HEK293T (cell line): ENCODE data around the gene MANBA.

Source experiments
- ARNT ChIP-seq: fragments of 450-650 bp; IDR thresholded peaks from 2 replicates; pipeline ENCODE4 v1.6.1; 2017; ENCODE audit warnings: mild to moderate bottlenecking
- BHLHE40 ChIP-seq: fragments of 450-650 bp; IDR thresholded peaks from 2 replicates; pipeline ENCODE4 v1.6.1; 2016; ENCODE audit warnings: mild to moderate bottlenecking, moderate library complexity, borderline replicate concordance
- CTBP1 ChIP-seq: fragments of 450-650 bp; IDR thresholded peaks from 2 replicates; pipeline ENCODE4 v1.6.1; 2016; ENCODE audit warnings: borderline replicate concordance
- ELF4 ChIP-seq: fragments of 450-650 bp; IDR thresholded peaks from 2 replicates; pipeline ENCODE4 v1.6.1; 2017; ENCODE audit warnings: antibody characterized with exemption
- FOXA1 ChIP-seq: fragments of 450-650 bp; IDR thresholded peaks from 2 replicates; pipeline ENCODE4 v1.6.1; 2016; ENCODE audit warnings: mild to moderate bottlenecking
- FOXM1 ChIP-seq: fragments of 450-650 bp; IDR thresholded peaks from 2 replicates; pipeline ENCODE4 v1.6.1; 2017; ENCODE audit warnings: mild to moderate bottlenecking, borderline replicate concordance
- HDGF ChIP-seq: fragments of 450-650 bp; IDR thresholded peaks from 2 replicates; pipeline ENCODE4 v1.6.1; 2017; ENCODE audit warnings: antibody characterized with exemption, borderline replicate concordance
- NFRKB ChIP-seq: fragments of 450-650 bp; IDR thresholded peaks from 2 replicates; pipeline ENCODE4 v1.6.1; 2016; ENCODE audit warnings: mild to moderate bottlenecking, moderate library complexity
- SP1 ChIP-seq: fragments of 450-650 bp; IDR thresholded peaks from 2 replicates; pipeline ENCODE4 v1.6.1; 2017
- SUZ12 ChIP-seq: fragments of 450-650 bp; IDR thresholded peaks from 2 replicates; pipeline ENCODE4 v1.6.1; 2016; ENCODE audit warnings: mild to moderate bottlenecking
- TARDBP ChIP-seq: fragments of 450-650 bp; IDR thresholded peaks from 2 replicates; pipeline ENCODE4 v1.6.1; 2016
- ZNF384 ChIP-seq: fragments of 450-650 bp; IDR thresholded peaks from 2 replicates; pipeline ENCODE4 v1.6.1; 2016
- TF ChIP-seq, protein P1 (sequence below): fragments of 450-650 bp; IDR thresholded peaks from 2 replicates; pipeline ENCODE4 v1.6.1; 2016

DNA sequence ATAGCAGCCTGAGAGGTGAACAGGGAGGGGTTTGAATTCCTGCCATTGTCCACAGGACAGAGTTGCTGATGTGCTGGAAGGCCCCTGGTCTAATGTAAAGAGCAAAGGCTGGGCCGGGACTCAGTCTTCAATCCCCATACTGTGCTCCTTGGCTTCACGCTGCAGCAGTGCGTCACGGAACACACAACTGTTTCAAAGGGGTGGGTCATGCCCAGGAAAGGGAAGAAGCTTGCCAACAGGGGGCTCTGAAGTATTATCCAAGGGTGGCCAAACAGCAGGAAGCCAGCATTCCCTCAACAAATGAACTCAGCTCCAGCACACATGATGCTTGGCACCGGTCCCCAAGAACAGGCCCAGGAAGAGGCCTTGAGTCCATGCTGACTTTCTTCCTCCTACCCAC lies 137.1 kb downstream of the MANBA start:
- TF ChIP-seq BHLHE40 (no peak), SP1 (no peak), FOXM1 (no peak), CTBP1 (no peak), SUZ12 (no peak), TARDBP (no peak), NFRKB (no peak), HDGF (no peak), ARNT (no peak), ZNF384 (no peak), FOXA1 (no peak), ELF4 (no peak)
- TF ChIP-seq, protein P1, sequence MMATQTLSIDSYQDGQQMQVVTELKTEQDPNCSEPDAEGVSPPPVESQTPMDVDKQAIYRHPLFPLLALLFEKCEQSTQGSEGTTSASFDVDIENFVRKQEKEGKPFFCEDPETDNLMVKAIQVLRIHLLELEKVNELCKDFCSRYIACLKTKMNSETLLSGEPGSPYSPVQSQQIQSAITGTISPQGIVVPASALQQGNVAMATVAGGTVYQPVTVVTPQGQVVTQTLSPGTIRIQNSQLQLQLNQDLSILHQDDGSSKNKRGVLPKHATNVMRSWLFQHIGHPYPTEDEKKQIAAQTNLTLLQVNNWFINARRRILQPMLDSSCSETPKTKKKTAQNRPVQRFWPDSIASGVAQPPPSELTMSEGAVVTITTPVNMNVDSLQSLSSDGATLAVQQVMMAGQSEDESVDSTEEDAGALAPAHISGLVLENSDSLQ, result no peak
